Effector memory CD8-positive, alpha-beta T cell (primary cell): ENCODE measurements around the gene CPM.

ENCODE experiments used
- ATAC-seq: fragments of 150-1000 bp; cut with Tn5 transposase; replicated peaks from 2 replicates; pipeline ENCODE4 v1.10.0; 2021; ENCODE audit warnings: mild to moderate bottlenecking, moderate library complexity
- DNase-seq, 3 experiments: peaks; one replicate each; pipeline ENCODE4 v3.0.0; 2021
- H3K27ac Mint-ChIP-seq, 2 donors: one replicate each; pipeline ENCODE4 v1.8.0; 2022; ENCODE audit warnings: mild to moderate bottlenecking in 2 of 2, mixed read lengths in 2 of 2, moderate library complexity in 2 of 2
- H3K27me3 Mint-ChIP-seq, 2 donors: one replicate each; pipeline ENCODE4 v1.8.0; 2022; ENCODE audit warnings: mixed read lengths in 2 of 2
- H3K36me3 Mint-ChIP-seq: one replicate; pipeline ENCODE4 v1.8.0; 2022; ENCODE audit warnings: mild to moderate bottlenecking, moderate library complexity, mixed read lengths; ENCODE audit not compliant: insufficient read depth
- H3K4me1 Mint-ChIP-seq, 2 donors: one replicate each; pipeline ENCODE4 v1.8.0; 2022; ENCODE audit warnings: low read depth in 2 of 2, mixed read lengths in 2 of 2
- H3K4me3 Mint-ChIP-seq, 2 donors: one replicate each; pipeline ENCODE4 v1.8.0; 2022; ENCODE audit warnings: mild to moderate bottlenecking in 2 of 2, mixed read lengths in 2 of 2, moderate library complexity in 2 of 2
- H3K9me3 Mint-ChIP-seq, 2 donors: one replicate each; pipeline ENCODE4 v1.8.0; 2022; ENCODE audit warnings: mixed read lengths in 2 of 2
- total RNA-seq, 9 experiments: gene quantifications; one replicate each; lab custom pipeline; 2026; lab: John Stamatoyannopoulos, UW

The CPM gene
- 0.25 to 9.6 (median 1.7) reads per million in 9 experiments for total RNA-seq

GRCh38 chr12:68932961-68933893 lies at the start of gene CPM:
CPM (minus strand) TSS chr12:68933171; CDS start chr12:68932837, 334 bp downstream.
- Mint-ChIP-seq H3K27me3 (peaks cover 27 to 31% of the 10 kb centered on the region in 2 donors), H3K9me3 (no peaks in the 10 kb centered on the region), H3K27ac (no peak within 1 kb of the TSS), H3K4me1 (peaks cover 7% of the 10 kb centered on the region in 2 donors), H3K4me3 (peak within 1 kb of the TSS; percentile 83), H3K36me3 (no peaks in the 10 kb centered on the region)
- DNase-seq, result peak; percentile 29 to 55 (median 37)
- ATAC-seq, result peak; percentile 96

- H3K4me3 Mint-ChIP-seq, result no peak overlapping the region
- H3K4me1 Mint-ChIP-seq, result no peaks in the 10 kb centered on the region
- no peaks in the 10 kb centered on the region for H3K9me3 Mint-ChIP-seq
- DNase-seq (no peak), ATAC-seq (no peak)
- H3K27ac Mint-ChIP-seq, result no peak overlapping the region
- H3K27me3 Mint-ChIP-seq, result peaks cover 43 to 60% of the 10 kb centered on the region in 2 donors
- H3K36me3 Mint-ChIP-seq, result no peaks in the 10 kb centered on the region
Measured at GRCh38 chr12:68981516-68981915, 48.5 kb upstream of the CPM start.

GRCh38 chr12:68980476-68981212 lies 47.7 kb upstream of the CPM start:
- no peaks in the 10 kb centered on the region for H3K4me1 Mint-ChIP-seq
- ATAC-seq (no peak), DNase-seq (no peak)
- H3K36me3 Mint-ChIP-seq, result no peaks in the 10 kb centered on the region
- peaks cover 34 to 54% of the 10 kb centered on the region in 2 donors for H3K27me3 Mint-ChIP-seq
- no peak overlapping the region for H3K27ac Mint-ChIP-seq
- no peak overlapping the region for H3K4me3 Mint-ChIP-seq
- no peaks in the 10 kb centered on the region for H3K9me3 Mint-ChIP-seq

- H3K27ac Mint-ChIP-seq, result no peak overlapping the region
- no peaks in the 10 kb centered on the region for H3K36me3 Mint-ChIP-seq
Measured at GRCh38 chr12:68978678-68979077, 45.7 kb upstream of the CPM start.

GRCh38 chr12:68977909-68978610 lies 45.1 kb upstream of the CPM start:
- no peak overlapping the region for H3K27ac Mint-ChIP-seq
- H3K4me3 Mint-ChIP-seq, result no peak overlapping the region
- no peaks in the 10 kb centered on the region for H3K36me3 Mint-ChIP-seq
- H3K4me1 Mint-ChIP-seq, result no peaks in the 10 kb centered on the region
- H3K9me3 Mint-ChIP-seq, result no peaks in the 10 kb centered on the region
- no peak for ATAC-seq
- DNase-seq, result no peak
- peaks cover 24 to 40% of the 10 kb centered on the region in 2 donors for H3K27me3 Mint-ChIP-seq

More at GRCh38 chr12:68978678-68979077, 45.7 kb upstream of the CPM start:
- ATAC-seq (no peak), DNase-seq (no peak)
- Mint-ChIP-seq H3K9me3 (no peaks in the 10 kb centered on the region), H3K27me3 (peaks cover 24 to 45% of the 10 kb centered on the region in 2 donors), H3K4me1 (no peaks in the 10 kb centered on the region), H3K4me3 (no peak overlapping the region)

GRCh38 chr12:68977335-68977734 lies 44.4 kb upstream of the CPM start:
- H3K27me3 Mint-ChIP-seq, result peaks cover 18 to 33% of the 10 kb centered on the region in 2 donors
- DNase-seq (no peak), ATAC-seq (no peak)
- no peak overlapping the region for H3K4me3 Mint-ChIP-seq
- no peak overlapping the region for H3K27ac Mint-ChIP-seq
- no peaks in the 10 kb centered on the region for H3K36me3 Mint-ChIP-seq
- no peaks in the 10 kb centered on the region for H3K4me1 Mint-ChIP-seq
- no peaks in the 10 kb centered on the region for H3K9me3 Mint-ChIP-seq

GRCh38 chr12:68976395-68976841 lies 43.4 kb upstream of the CPM start:
- Mint-ChIP-seq H3K9me3 (no peaks in the 10 kb centered on the region), H3K27ac (no peak overlapping the region), H3K4me1 (no peaks in the 10 kb centered on the region), H3K27me3 (peaks cover 10 to 24% of the 10 kb centered on the region in 2 donors), H3K4me3 (no peak overlapping the region), H3K36me3 (no peaks in the 10 kb centered on the region)
- ATAC-seq (no peak), DNase-seq (no peak)

GRCh38 chr12:68975811-68976210 lies 42.8 kb upstream of the CPM start:
- ATAC-seq (no peak), DNase-seq (no peak)
- no peaks in the 10 kb centered on the region for H3K9me3 Mint-ChIP-seq
- no peak overlapping the region for H3K27ac Mint-ChIP-seq
- no peaks in the 10 kb centered on the region for H3K36me3 Mint-ChIP-seq
- H3K4me3 Mint-ChIP-seq, result no peak overlapping the region
- no peaks in the 10 kb centered on the region for H3K4me1 Mint-ChIP-seq
- peaks cover 4 to 18% of the 10 kb centered on the region in 2 donors for H3K27me3 Mint-ChIP-seq

- ATAC-seq, result no peak
- H3K27me3 Mint-ChIP-seq, result no peaks in the 10 kb centered on the region
Measured at GRCh38 chr12:68972595-68972994, 39.6 kb upstream of the CPM start.

GRCh38 chr12:68971404-68971803 lies 38.4 kb upstream of the CPM start:
- no peaks in the 10 kb centered on the region for H3K9me3 Mint-ChIP-seq
- H3K36me3 Mint-ChIP-seq, result no peaks in the 10 kb centered on the region
- no peaks in the 10 kb centered on the region for H3K4me1 Mint-ChIP-seq
- H3K27ac Mint-ChIP-seq, result no peak overlapping the region
- no peak for ATAC-seq
- H3K27me3 Mint-ChIP-seq, result no peaks in the 10 kb centered on the region
- H3K4me3 Mint-ChIP-seq, result no peak overlapping the region
- DNase-seq, result no peak

More at GRCh38 chr12:68972595-68972994, 39.6 kb upstream of the CPM start:
- Mint-ChIP-seq H3K4me1 (no peaks in the 10 kb centered on the region), H3K27ac (no peak overlapping the region), H3K36me3 (no peaks in the 10 kb centered on the region), H3K4me3 (no peak overlapping the region), H3K9me3 (no peaks in the 10 kb centered on the region)
- DNase-seq, result no peak

- ATAC-seq (no peak), DNase-seq (no peak)
- Mint-ChIP-seq H3K27me3 (no peaks in the 10 kb centered on the region), H3K4me1 (no peaks in the 10 kb centered on the region), H3K9me3 (no peaks in the 10 kb centered on the region), H3K36me3 (no peaks in the 10 kb centered on the region), H3K27ac (no peak overlapping the region), H3K4me3 (no peak overlapping the region)
Measured at GRCh38 chr12:68970951-68971350, 38.0 kb upstream of the CPM start.

GRCh38 chr12:68970306-68970705 lies 37.3 kb upstream of the CPM start:
- Mint-ChIP-seq H3K36me3 (no peaks in the 10 kb centered on the region), H3K9me3 (no peaks in the 10 kb centered on the region), H3K4me3 (no peak overlapping the region), H3K27ac (no peak overlapping the region), H3K4me1 (no peaks in the 10 kb centered on the region), H3K27me3 (no peaks in the 10 kb centered on the region)
- ATAC-seq, result no peak
- no peak for DNase-seq

- no peak overlapping the region for H3K27ac Mint-ChIP-seq
- no peaks in the 10 kb centered on the region for H3K9me3 Mint-ChIP-seq
- H3K4me3 Mint-ChIP-seq, result no peak overlapping the region
- H3K4me1 Mint-ChIP-seq, result no peaks in the 10 kb centered on the region
- DNase-seq, result no peak
- H3K36me3 Mint-ChIP-seq, result no peaks in the 10 kb centered on the region
- no peak for ATAC-seq
- no peaks in the 10 kb centered on the region for H3K27me3 Mint-ChIP-seq
Measured at GRCh38 chr12:68967046-68967445, 34.1 kb upstream of the CPM start.
